Neutrophil (primary cell): ENCODE results near the gene OR52B4.
"Not testable (repeated sequence)": the region's sequence is repeated elsewhere in the genome, so short reads cannot be mapped to it uniquely, and the experiment has no call there.

Source experiments
- H3K27ac ChIP-seq: fragments of 200-600 bp; sonication (generic); 2 replicates; pipeline ENCODE4 v1.5.1; 2016; ENCODE audit warnings: mild to moderate bottlenecking, moderate library complexity
- H3K27me3 ChIP-seq: fragments of 200-600 bp; sonication (generic); 2 replicates; pipeline ENCODE4 v1.6.0; 2016; ENCODE audit warnings: mild to moderate bottlenecking
- H3K36me3 ChIP-seq: fragments of 200-600 bp; sonication (generic); 2 replicates; pipeline ENCODE4 v1.5.1; 2017
- H3K4me1 ChIP-seq, 2 experiments: fragments of 200-600 bp in 1 of 2; sonication (generic) in 1 of 2; 1 replicate in 1 of 2; 2 replicates in 1 of 2; pipeline versions ENCODE4 v1.5.1 to v1.6.1; 2013 to 2016; ENCODE audit warnings: low read depth in 1 of 2, low read length in 1 of 2, mild to moderate bottlenecking in 1 of 2, moderate library complexity in 1 of 2; ENCODE audit not compliant: control insufficient read depth in 1 of 2, insufficient read depth in 1 of 2
- H3K4me3 ChIP-seq, 2 experiments: fragments of 200-600 bp in 1 of 2; sonication (generic) in 1 of 2; 1 replicate in 1 of 2; 2 replicates in 1 of 2; pipeline ENCODE4 v1.5.1; 2013 to 2016; ENCODE audit warnings: low read depth in 1 of 2, low read length in 1 of 2, mild to moderate bottlenecking in 1 of 2, moderate library complexity in 1 of 2
- H3K9me3 ChIP-seq: fragments of 200-600 bp; sonication (generic); 2 replicates; pipeline ENCODE4 v1.5.1; 2016
- CTCF ChIP-seq: fragments of 200-600 bp; sonication (generic); IDR thresholded peaks from 2 replicates; pipeline ENCODE4 v1.5.1; 2016; ENCODE audit warnings: antibody characterized with exemption

The OR52B4 gene

GRCh38 chr11:4388221-4388620, 20.0 kb upstream of the OR52B4 start:
- TF ChIP-seq CTCF, result no peak
- H3K4me1 ChIP-seq, result peaks cover 19% of the 10 kb centered on the region in 2 experiments
- no peaks in the 10 kb centered on the region for H3K9me3 ChIP-seq
- peaks cover 76% of the 10 kb centered on the region for H3K36me3 ChIP-seq
- H3K27ac ChIP-seq, result no peak overlapping the region
- no peaks in the 10 kb centered on the region for H3K27me3 ChIP-seq
- no peak overlapping the region for H3K4me3 ChIP-seq

GRCh38 chr11:4385978-4386740, 18.0 kb upstream of the OR52B4 start:
- Histone ChIP-seq H3K27me3 (no peaks in the 10 kb centered on the region), H3K27ac (no peak overlapping the region), H3K4me1 (peaks cover under 1% of the 10 kb centered on the region in 2 experiments), H3K36me3 (peaks cover 85% of the 10 kb centered on the region), H3K9me3 (no peaks in the 10 kb centered on the region), H3K4me3 (no peak overlapping the region)
- TF ChIP-seq CTCF, result no peak

GRCh38 chr11:4381901-4382300, 13.7 kb upstream of the OR52B4 start:
- no peak for TF ChIP-seq CTCF
- Histone ChIP-seq H3K36me3 (peaks cover 46% of the 10 kb centered on the region), H3K4me3 (no peak overlapping the region), H3K9me3 (no peaks in the 10 kb centered on the region), H3K4me1 (no peaks in the 10 kb centered on the region), H3K27me3 (no peaks in the 10 kb centered on the region), H3K27ac (no peak overlapping the region)

- H3K27ac ChIP-seq, result no peak overlapping the region
- H3K27me3 ChIP-seq, result no peaks in the 10 kb centered on the region
- no peaks in the 10 kb centered on the region for H3K9me3 ChIP-seq
- TF ChIP-seq CTCF, result no peak
- H3K4me3 ChIP-seq, result no peak overlapping the region
- H3K4me1 ChIP-seq, result no peaks in the 10 kb centered on the region
- no peaks in the 10 kb centered on the region for H3K36me3 ChIP-seq
These were observed 7.4 kb upstream of the OR52B4 start for GRCh38 chr11:4375431-4376140.

GRCh38 chr11:4370166-4370565, 2.0 kb upstream of the OR52B4 start:
- no peak for TF ChIP-seq CTCF
- no peak overlapping the region for H3K27ac ChIP-seq

GRCh38 chr11:4348142-4348541, 20.0 kb downstream of the OR52B4 start:
- H3K4me1 ChIP-seq, H3K9me3 ChIP-seq, H3K27ac ChIP-seq, H3K27me3 ChIP-seq, H3K4me3 ChIP-seq, H3K36me3 ChIP-seq: not testable (repeated sequence)

More at GRCh38 chr11:4370166-4370565, 2.0 kb upstream of the OR52B4 start:
- Histone ChIP-seq H3K4me1 (no peaks in the 10 kb centered on the region), H3K9me3 (no peaks in the 10 kb centered on the region), H3K4me3 (no peak overlapping the region), H3K36me3 (no peaks in the 10 kb centered on the region), H3K27me3 (no peaks in the 10 kb centered on the region)

DNA sequence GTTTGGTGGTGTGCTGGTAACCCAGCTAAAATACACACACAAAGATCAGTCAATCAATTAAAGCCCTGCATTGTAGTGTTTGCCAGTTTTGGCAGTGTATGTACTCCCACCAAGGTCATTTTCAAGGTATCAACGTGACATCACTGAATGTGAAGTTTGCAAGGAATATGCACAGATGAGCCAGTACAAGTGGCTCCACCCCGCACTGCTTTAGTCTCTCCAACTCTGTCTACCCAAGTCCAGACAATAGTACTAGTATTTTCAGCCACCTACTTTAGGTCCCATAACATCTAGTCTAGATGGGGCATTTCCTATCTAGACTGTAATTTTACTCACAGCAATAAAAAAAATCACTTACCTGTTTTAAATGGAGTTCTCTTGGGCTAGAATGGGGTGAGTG, 22.8 kb downstream of the OR52B4 start:
- not testable (repeated sequence) for H3K4me3 ChIP-seq, H3K9me3 ChIP-seq, H3K36me3 ChIP-seq, H3K4me1 ChIP-seq, H3K27ac ChIP-seq, H3K27me3 ChIP-seq

GRCh38 chr11:4334356-4334755, 33.8 kb downstream of the OR52B4 start:
- not testable (repeated sequence) for H3K36me3 ChIP-seq, H3K27me3 ChIP-seq, H3K9me3 ChIP-seq, H3K27ac ChIP-seq, H3K4me3 ChIP-seq, H3K4me1 ChIP-seq
